ENCODE data around the gene EFNA4.
"Not testable (repeated sequence)": the region's sequence is repeated elsewhere in the genome, so short reads cannot be mapped to it uniquely, and the experiment has no call there.

EFNA4 gene

DNA sequence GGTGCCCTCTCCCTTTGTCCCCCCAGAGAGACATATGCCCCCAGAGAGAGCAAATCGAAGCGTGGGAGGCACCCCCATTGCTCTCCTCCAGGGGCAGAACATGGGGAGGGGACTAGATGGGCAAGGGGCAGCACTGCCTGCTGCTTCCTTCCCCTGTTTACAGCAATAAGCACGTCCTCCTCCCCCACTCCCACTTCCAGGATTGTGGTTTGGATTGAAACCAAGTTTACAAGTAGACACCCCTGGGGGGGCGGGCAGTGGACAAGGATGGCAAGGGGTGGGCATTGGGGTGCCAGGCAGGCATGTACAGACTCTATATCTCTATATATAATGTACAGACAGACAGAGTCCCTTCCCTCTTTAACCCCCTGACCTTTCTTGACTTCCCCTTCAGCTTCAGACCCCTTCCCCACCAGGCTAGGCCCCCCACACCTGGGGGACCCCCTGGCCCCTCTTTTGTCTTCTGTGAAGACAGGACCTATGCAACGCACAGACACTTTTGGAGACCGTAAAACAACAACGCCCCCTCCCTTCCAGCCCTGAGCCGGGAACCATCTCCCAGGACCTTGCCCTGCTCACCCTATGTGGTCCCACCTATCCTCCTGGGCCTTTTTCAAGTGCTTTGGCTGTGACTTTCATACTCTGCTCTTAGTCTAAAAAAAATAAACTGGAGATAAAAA, 23.5 kb downstream of the EFNA4 start:
- DNase-seq (ENCODE audit: low read depth): no peak

GRCh38 chr1:155091071-155092051, 27.8 kb downstream of the EFNA4 start:
- DNase-seq (ENCODE audit: low read depth): peak; percentile 68

GRCh38 chr1:155092131-155092530, 28.6 kb downstream of the EFNA4 start:
- DNase-seq (ENCODE audit: low read depth): no peak

DNA sequence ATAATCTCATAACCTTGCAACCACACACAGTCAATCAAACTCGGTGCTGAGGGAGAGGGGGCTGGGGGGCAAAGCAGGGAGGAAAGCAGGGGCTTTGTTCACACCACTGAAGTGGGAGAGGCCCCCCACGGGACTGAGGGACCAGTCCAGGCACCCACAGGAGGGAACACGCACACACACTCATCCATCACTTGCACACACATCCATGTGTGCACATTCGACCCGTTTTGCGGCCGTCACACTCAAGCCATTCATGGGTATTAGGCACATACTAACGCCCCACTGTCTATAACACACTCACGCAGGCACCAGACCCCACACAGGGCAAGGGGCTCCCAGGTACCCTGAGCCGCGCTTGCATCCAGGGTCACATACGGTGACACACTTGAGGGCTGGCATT, 29.1 kb downstream of the EFNA4 start:
- DNase-seq (ENCODE audit: low read depth): no peak

DNA sequence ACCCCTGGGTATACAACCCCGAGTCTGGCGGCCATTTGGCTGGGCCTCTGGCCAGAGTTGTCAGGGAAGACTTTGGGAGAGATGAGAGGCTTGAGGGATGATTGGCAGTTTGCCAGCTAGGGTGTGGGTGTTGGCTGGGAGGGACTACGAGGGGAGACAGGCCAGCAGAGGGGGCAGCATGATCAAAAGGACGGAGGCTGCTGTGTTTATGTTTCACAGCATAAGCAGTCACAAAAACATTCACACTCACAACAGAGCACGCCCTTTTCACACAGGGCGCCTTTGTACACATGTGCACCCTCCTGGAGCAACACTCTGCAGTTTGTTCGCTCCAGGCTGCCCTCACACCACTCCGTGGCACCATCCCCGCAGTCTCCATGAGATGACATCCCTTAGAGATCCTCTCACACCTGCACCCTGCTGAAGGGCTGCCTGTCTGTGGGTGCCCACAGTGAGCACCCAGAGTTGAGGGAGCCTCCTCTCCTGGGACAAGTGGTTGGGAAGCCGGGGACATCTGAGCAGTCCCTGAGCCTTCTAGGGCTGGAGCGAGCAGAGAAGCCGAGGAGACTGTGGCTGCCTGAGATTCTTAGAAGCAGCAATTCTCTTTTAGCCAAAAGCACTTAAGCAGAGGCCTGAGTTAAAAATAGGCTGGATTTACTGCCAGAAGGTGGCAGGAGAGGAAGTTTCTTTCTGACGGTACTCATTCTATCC, 30.5 kb downstream of the EFNA4 start:
- peak; percentile 62 for DNase-seq (ENCODE audit: low read depth)

- DNase-seq (ENCODE audit: low read depth): no peak
Measured at GRCh38 chr1:155094622-155094948, 31.0 kb downstream of the EFNA4 start.

DNA sequence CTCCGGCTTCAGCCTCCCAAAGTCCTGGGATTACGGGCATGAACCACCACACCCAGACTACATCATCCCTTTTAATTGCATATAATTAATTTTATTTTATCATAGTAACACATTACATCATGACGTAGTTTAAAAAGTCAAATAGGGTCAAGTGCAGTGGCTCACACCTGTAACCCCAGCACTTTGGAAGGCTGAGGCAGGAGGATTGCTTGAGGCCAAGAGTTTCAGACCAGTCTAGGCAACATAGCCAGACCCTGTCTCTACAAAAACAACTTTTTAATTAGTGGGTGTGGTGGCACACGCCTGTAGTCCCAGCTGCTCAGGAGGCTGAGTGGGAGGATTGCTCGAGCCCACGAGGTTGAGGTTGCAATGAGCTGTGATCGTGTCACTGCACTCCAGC, 35.8 kb downstream of the EFNA4 start:
- no peak for DNase-seq (ENCODE audit: low read depth)

DNA sequence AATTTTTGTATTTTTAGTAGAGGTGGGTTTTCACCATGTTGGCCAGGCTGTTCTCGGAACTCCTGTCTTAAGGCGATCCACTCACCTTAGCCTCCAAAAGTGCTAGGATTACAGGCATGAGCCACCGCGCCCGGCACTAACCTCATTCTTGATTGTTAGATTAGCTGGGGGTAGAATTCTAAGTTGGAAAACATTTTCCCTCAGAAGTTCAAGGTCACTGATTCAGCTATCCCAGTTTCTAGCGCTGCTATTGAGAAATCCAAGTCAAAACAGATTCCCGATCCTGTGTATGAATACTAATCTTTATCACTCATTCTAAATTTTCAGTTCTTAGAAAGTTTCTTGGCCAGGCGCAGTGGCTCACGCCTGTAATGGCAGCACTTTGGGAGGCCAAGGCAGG, 39.8 kb downstream of the EFNA4 start:
- no peak for DNase-seq (ENCODE audit: low read depth)

DNA sequence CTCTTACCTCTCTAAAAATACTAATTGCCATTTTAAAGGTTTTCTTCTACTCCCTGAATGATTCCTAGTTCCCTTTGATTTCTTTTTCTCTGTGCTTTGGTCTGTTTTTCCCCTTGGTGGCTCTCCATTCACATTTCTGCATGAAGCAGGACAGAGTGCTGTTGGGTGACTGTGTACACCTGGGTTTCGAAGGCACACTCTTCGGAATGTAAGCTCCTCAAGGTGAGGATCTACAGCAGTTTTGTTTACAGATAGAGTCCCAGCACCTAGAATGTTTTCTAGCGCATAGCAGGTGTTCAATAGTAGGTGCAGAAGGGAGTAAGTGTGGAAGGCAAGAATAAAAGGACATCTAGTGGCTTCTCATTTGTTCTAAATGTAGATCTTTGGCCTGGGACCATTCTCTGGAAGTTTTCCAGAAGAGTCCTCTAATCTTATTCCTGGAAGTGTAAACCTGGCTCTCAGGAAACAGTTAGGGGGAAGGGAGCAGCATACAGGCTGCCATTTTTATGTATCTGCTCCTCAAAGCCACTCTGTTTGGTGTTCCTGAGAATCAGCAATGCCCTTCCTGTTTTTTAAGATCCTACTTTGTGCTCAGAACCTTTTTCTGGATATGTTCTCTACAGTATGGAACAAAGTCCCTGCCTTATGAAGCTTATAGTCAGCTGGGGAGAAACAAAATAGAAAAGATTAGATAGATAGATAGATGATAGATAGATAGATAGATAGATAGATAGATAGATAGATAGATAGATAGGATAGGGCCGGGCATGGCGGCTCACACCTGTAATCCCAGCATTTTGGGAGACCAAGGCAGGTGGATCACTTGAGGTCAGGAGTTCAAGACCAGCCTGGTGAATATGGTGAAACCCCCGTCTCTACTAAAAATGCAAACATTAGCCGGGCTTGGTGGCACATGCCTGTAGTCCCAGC, 41.3 kb downstream of the EFNA4 start:
- no peak for DNase-seq (ENCODE audit: low read depth)

- no peak for DNase-seq (ENCODE audit: low read depth)
Measured at GRCh38 chr1:155105604-155106011, 42.1 kb downstream of the EFNA4 start.

- DNase-seq (ENCODE audit: low read depth): no peak
Measured at GRCh38 chr1:155106862-155107261, 43.3 kb downstream of the EFNA4 start.

- DNase-seq (ENCODE audit: low read depth): no peak
Measured at GRCh38 chr1:155107309-155108264, 44.0 kb downstream of the EFNA4 start.

DNA sequence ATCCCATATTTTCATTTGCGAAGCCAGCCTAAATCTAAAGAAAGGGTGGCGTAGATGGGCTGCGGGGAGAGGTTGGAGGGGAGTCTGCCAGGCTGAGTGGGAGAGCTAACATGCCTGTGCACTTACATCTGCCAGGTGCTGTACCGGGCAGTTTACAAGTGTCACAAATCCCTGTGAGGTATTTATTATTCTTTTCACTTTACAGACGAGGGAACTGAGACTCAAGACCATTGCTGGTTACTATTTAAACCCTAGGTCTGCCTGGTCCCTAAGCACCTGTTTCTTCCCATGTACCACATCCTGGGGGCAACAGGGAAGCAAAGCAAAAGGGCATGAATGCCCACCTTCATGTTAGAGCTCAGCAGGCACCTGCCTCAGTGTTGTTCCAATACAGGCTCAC, 44.8 kb downstream of the EFNA4 start:
- no peak for DNase-seq (ENCODE audit: low read depth)

GRCh38 chr1:155110381-155110780, 46.8 kb downstream of the EFNA4 start:
- DNase-seq (ENCODE audit: low read depth): no peak

DNA sequence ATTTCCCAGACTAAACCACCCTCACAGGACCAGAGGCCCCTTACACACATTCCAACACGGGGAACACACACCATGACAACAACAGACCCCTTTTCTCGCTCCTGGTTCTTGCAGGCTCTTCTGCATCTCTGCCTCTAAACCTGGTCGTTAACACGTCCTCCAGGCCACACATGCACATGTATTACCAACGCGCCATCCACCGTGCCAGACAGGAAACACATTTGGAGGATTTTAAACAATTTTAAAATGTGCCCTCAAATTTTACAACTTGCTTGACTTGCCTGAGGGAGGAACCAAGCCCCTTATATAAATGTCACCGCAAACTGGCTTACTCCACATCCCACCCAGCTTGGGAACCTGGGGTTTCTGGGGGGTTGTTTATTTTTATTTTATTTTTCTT, 47.3 kb downstream of the EFNA4 start:
- DNase-seq (ENCODE audit: low read depth): no peak

DNA sequence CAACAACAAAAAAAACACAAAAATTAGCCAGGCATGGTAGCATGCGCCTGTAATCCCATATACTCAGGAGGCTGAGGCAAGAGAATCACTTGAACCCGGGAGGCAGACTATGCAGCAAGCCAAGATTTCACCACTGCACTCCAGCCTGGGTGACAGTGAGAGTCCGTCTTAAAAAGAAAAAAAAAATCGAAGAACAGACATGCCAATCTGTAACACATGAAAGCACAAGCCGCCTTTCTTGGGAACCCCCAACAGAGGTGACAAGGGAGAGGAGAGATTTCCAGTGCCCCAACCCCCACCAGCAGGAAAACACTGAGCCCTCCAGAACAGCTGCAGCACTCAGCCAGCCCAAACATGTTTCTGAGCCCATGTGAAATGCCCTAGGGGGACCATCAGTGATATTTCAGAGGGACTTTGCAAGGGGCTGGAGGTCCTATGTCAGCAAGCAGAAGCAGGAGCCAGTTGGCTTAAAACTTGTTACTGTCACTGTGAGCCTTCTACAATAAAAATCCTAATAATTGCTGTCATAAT, 50.0 kb downstream of the EFNA4 start:
- DNase-seq (ENCODE audit: low read depth): no peak

- DNase-seq (ENCODE audit: low read depth): no peak
Measured at GRCh38 chr1:155116113-155116764, 52.7 kb downstream of the EFNA4 start.

DNA sequence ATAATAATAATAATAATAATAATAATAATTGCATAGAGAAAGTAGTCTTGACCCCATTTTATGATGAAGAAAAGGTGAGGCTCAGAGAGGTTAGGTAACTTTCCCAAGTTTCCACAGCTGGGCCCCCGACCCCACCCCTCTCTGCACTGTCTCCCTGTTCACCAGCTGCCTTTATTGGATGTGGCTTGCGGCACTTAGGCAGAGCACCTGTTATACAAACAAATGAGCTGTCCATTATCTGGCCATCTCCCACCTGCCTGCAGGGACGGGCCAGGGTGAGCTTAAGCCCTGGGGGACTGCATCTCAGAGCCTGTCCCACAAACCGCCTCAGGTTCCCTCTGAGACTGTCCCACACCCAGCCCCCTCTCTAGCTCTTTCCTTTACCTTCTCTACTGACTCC, 54.1 kb downstream of the EFNA4 start:
- no peak for DNase-seq (ENCODE audit: low read depth)

- not testable (repeated sequence) for DNase-seq (ENCODE audit: low read depth)
Measured at GRCh38 chr1:155118090-155118489, 54.5 kb downstream of the EFNA4 start.
